ENCODE data around the gene FHAD1.

FHAD1 gene

GRCh38 chr1:15249081-15249480, 2.1 kb downstream of the FHAD1 start:
- DNase-seq, result peak; percentile 58

GRCh38 chr1:15251857-15252835, 5.1 kb downstream of the FHAD1 start:
- no peak for DNase-seq

- DNase-seq, result no peak
Measured at GRCh38 chr1:15254559-15254958, 7.5 kb downstream of the FHAD1 start.

- DNase-seq, result no peak
Measured at GRCh38 chr1:15255582-15256149, 8.6 kb downstream of the FHAD1 start.

- no peak for DNase-seq
Measured at GRCh38 chr1:15256584-15256983, 9.6 kb downstream of the FHAD1 start.

- DNase-seq, result no peak
Measured at GRCh38 chr1:15257309-15257708, 10.3 kb downstream of the FHAD1 start.

- DNase-seq, result peak; percentile 82
Measured at GRCh38 chr1:15258833-15259621, 12.0 kb downstream of the FHAD1 start.

GRCh38 chr1:15259622-15260007, 12.6 kb downstream of the FHAD1 start:
- no peak for DNase-seq

- peak; percentile 89 for DNase-seq
Measured at GRCh38 chr1:15260418-15261154, 13.6 kb downstream of the FHAD1 start.

- peak; percentile 90 for DNase-seq
Measured at GRCh38 chr1:15261155-15262002, 14.4 kb downstream of the FHAD1 start.

- DNase-seq, result no peak
Measured at GRCh38 chr1:15262003-15262377, 15.0 kb downstream of the FHAD1 start.

GRCh38 chr1:15262706-15263105, 15.7 kb downstream of the FHAD1 start:
- no peak for DNase-seq

- DNase-seq, result no peak
Measured at GRCh38 chr1:15264769-15265168, 17.7 kb downstream of the FHAD1 start.

- no peak for DNase-seq
Measured at GRCh38 chr1:15271196-15271595, 24.2 kb downstream of the FHAD1 start.

- DNase-seq, result peak; percentile 87
Measured at GRCh38 chr1:15272009-15272781, 25.2 kb downstream of the FHAD1 start.

GRCh38 chr1:15272782-15273127, 25.7 kb downstream of the FHAD1 start:
- DNase-seq, result no peak

GRCh38 chr1:15273274-15273673, 26.3 kb downstream of the FHAD1 start:
- DNase-seq, result no peak

GRCh38 chr1:15275921-15276683, 29.1 kb downstream of the FHAD1 start:
- DNase-seq, result no peak

GRCh38 chr1:15276691-15277446, 29.8 kb downstream of the FHAD1 start:
- no peak for DNase-seq

- no peak for DNase-seq
Measured at GRCh38 chr1:15277447-15277838, 30.4 kb downstream of the FHAD1 start.
